Aorta (tissue), 5 donors: Measurements from ENCODE around the gene PLEKHA4. TPM values are rescaled to one million over a fixed set of nuclear protein-coding genes. Genes with fewer than 3 reads are reported as not detected.

Experiments used
- ATAC-seq: fragments of 200-7000 bp; cut with Tn5 transposase; one replicate; pipeline ENCODE4 v1.9.1; 2022; ENCODE audit warnings: moderate library complexity; ENCODE audit not compliant: low FRiP score
- DNase-seq, 2 donors: peaks; one replicate each; pipeline ENCODE4 v3.0.0-alpha.2; 2020
- H3K27ac ChIP-seq, 2 donors: one replicate each; pipeline ENCODE4 v1.5.1; 2013; ENCODE audit warnings: low read length in 2 of 2, mild to moderate bottlenecking in 2 of 2, moderate library complexity in 2 of 2, control low read depth in 1 of 2, inconsistent platforms in 1 of 2, low read depth in 1 of 2
- H3K27me3 ChIP-seq, 2 donors: one replicate each; pipeline ENCODE4 v1.6.1; 2013; ENCODE audit warnings: control low read depth in 1 of 2, low read length in 1 of 2, mild to moderate bottlenecking in 1 of 2, moderate library complexity in 1 of 2; ENCODE audit not compliant: insufficient read depth in 2 of 2, control insufficient read depth in 1 of 2
- H3K36me3 ChIP-seq, 2 donors: one replicate each; pipeline ENCODE4 v1.6.1; 2013; ENCODE audit warnings: control low read depth in 1 of 2, low read length in 1 of 2, mild to moderate bottlenecking in 1 of 2; ENCODE audit not compliant: insufficient read depth in 2 of 2, control insufficient read depth in 1 of 2
- H3K4me1 ChIP-seq, 2 donors: one replicate each; pipeline ENCODE4 v1.6.1; 2013; ENCODE audit warnings: low read length in 2 of 2, control low read depth in 1 of 2, mild to moderate bottlenecking in 1 of 2, moderate library complexity in 1 of 2; ENCODE audit not compliant: insufficient read depth in 2 of 2, control insufficient read depth in 1 of 2
- H3K4me3 ChIP-seq, 2 donors: one replicate each; pipeline ENCODE4 v1.5.1; 2013; ENCODE audit warnings: low read length in 2 of 2, control low read depth in 1 of 2, mild to moderate bottlenecking in 1 of 2
- H3K9me3 ChIP-seq: one replicate; pipeline ENCODE4 v1.6.1; 2013; ENCODE audit warnings: mild to moderate bottlenecking, low read length; ENCODE audit not compliant: control insufficient read depth
- WGBS, 2 donors: extraction: QIAGEN DNeasy Blood & Tissue Kit; methylation state at CpG; one replicate each; pipeline ENCODE4 v1.1.7; 2013; 5-methylcytosine and 5-hydroxymethylcytosine counted together
- intact Hi-C, 2 donors: fragments of 100-400 bp; cut with DNase I; formaldehyde crosslinking; loops; one replicate each; pipeline versions ENCODE4 v1.14.2 to v1.15.0; 2022
- polyA plus RNA-seq, 2 donors: library from polyadenylated mRNA; stranded (reverse); fragments of 200-250 nt; gene quantifications; one replicate each; pipeline ENCODE4 v1.2.3, GENCODE V29; 2013
- total RNA-seq, 2 donors: library from RNA; stranded (reverse); fragmentation: NEBNext Ultra II Directional; extraction: Animal tissue kit (Norgen Biotek cat#: 25700); gene quantifications; one replicate each; pipeline ENCODE4 v1.2.1, GENCODE V29; 2021
- donor health status: healthy with polysubstance abuse.
- donor health status: Bipolar disorder and iron deficiency.
- donor health status: DM: no; HTN: no; CAD: no.
- donor health status: DM: no; HTN: no; CAD: no.
- donor health status: DM: yes; HTN: yes; CAD: no.

PLEKHA4 gene
- total and polyA plus RNA-seq, 4 donors = 94.9 to 223 (median 145) TPM

DNA sequence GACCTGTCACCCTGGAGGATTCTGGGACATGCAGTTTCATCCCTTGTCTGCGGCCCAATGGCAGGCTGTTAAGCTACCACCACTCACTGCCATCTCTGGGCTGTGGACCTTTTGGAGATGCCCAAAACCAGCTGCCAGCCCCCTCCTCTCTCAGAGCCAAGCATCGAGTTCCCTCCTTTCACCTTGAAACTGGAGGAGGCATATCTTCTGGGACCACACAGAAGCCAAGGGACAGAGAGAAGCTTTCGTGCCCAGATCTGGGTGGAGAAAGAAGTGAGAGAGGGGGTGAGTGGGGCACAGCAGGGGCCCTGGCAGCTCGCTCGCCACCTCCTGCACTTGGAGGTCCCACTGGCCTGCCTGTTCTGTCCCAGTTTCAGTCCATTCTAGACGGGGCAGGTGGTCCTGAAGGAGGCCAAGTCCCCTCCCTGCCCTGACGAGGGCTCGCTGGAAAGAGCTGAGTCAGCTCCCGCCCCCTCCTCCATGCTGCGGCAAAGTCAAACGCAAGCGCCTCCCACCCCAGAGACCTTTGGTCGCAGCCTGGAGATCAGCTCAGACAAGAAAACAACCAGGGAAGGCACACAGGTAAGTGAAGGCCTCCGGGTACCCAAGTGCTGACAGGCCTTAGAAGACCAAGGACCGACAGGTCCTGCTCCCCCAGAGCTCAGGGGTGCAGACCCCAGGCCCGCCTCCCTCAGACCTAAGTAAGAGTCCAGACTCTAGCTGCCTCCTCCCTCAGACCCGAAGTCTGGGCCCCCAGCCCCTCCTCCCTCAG lies 61.4 kb downstream of the PLEKHA4 start:
- Histone ChIP-seq H3K9me3 (no peaks in the 10 kb centered on the region), H3K4me1 (no peaks in the 10 kb centered on the region), H3K4me3 (no peak overlapping the region), H3K27me3 (no peaks in the 10 kb centered on the region), H3K36me3 (no peaks in the 10 kb centered on the region), H3K27ac (no peak overlapping the region)
- no peak for DNase-seq
- ATAC-seq = no peak
- intact Hi-C loops = no loop called here
- 74 to 75% methylated on average over 16 to 17 of the region's 17 CpGs for WGBS, 2 donors

GRCh38 chr19:48806518-48806817 lies 61.9 kb downstream of the PLEKHA4 start:
- no peaks in the 10 kb centered on the region for H3K27me3 ChIP-seq

DNA sequence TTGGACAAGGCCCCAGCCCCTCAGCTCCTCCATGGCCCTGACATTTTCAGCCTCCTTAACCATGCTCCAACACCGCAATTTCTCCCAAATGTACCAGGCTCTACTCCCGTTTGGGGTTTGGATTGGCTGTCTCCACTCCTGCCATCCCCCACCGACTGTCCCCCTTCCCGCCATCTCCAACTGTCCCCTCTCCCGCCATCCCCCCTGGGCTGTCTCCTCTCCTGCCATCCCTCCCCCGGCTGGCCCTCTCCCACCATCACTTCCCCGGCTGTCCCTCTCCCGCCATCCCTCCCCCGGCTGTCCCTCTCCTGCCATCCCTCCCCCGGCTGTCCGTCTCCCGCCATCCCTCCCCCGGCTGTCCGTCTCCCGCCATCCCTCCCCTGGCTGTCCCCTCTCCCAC lies 63.0 kb downstream of the PLEKHA4 start:
- intact Hi-C loops = no loop called here
- DNase-seq = no peak
- H3K9me3 ChIP-seq = no peaks in the 10 kb centered on the region

More at GRCh38 chr19:48806518-48806817, 61.9 kb downstream of the PLEKHA4 start:
- intact Hi-C loops = no loop called here
- peak; percentile 62 for ATAC-seq
- 63 to 77% methylated on average over 5 of the region's 5 CpGs for WGBS, 2 donors
- H3K4me3 ChIP-seq = no peak overlapping the region
- H3K36me3 ChIP-seq = no peaks in the 10 kb centered on the region
- H3K9me3 ChIP-seq = no peaks in the 10 kb centered on the region
- H3K27ac ChIP-seq = no peak overlapping the region
- DNase-seq = no peak
- no peaks in the 10 kb centered on the region for H3K4me1 ChIP-seq

GRCh38 chr19:48804496-48804895 lies 63.9 kb downstream of the PLEKHA4 start:
- 82% methylated on average over 8 of the region's 8 CpGs for WGBS, 2 donors

More for the DNA sequence above, 63.0 kb downstream of the PLEKHA4 start:
- 88 to 90% methylated on average over 15 of the region's 15 CpGs for WGBS, 2 donors
- Histone ChIP-seq H3K27ac (no peak overlapping the region), H3K4me3 (no peak overlapping the region), H3K4me1 (no peaks in the 10 kb centered on the region), H3K27me3 (no peaks in the 10 kb centered on the region), H3K36me3 (no peaks in the 10 kb centered on the region)
- no peak for ATAC-seq

GRCh38 chr19:48802623-48803022 lies 65.8 kb downstream of the PLEKHA4 start:
- DNase-seq (no peak), ATAC-seq (no peak)
- Histone ChIP-seq H3K4me1 (no peaks in the 10 kb centered on the region), H3K9me3 (no peaks in the 10 kb centered on the region), H3K27me3 (no peaks in the 10 kb centered on the region), H3K27ac (no peak overlapping the region), H3K36me3 (no peaks in the 10 kb centered on the region), H3K4me3 (no peak overlapping the region)
- WGBS, 2 donors = 90 to 95% methylated on average over 2 of the region's 2 CpGs
- intact Hi-C loops = no loop called here

More at GRCh38 chr19:48804496-48804895, 63.9 kb downstream of the PLEKHA4 start:
- intact Hi-C loops = no loop called here
- H3K27me3 ChIP-seq = no peaks in the 10 kb centered on the region
- DNase-seq (no peak), ATAC-seq (no peak)
- no peaks in the 10 kb centered on the region for H3K36me3 ChIP-seq
- no peak overlapping the region for H3K27ac ChIP-seq
- no peaks in the 10 kb centered on the region for H3K9me3 ChIP-seq
- H3K4me3 ChIP-seq = no peak overlapping the region
- H3K4me1 ChIP-seq = no peaks in the 10 kb centered on the region

DNA sequence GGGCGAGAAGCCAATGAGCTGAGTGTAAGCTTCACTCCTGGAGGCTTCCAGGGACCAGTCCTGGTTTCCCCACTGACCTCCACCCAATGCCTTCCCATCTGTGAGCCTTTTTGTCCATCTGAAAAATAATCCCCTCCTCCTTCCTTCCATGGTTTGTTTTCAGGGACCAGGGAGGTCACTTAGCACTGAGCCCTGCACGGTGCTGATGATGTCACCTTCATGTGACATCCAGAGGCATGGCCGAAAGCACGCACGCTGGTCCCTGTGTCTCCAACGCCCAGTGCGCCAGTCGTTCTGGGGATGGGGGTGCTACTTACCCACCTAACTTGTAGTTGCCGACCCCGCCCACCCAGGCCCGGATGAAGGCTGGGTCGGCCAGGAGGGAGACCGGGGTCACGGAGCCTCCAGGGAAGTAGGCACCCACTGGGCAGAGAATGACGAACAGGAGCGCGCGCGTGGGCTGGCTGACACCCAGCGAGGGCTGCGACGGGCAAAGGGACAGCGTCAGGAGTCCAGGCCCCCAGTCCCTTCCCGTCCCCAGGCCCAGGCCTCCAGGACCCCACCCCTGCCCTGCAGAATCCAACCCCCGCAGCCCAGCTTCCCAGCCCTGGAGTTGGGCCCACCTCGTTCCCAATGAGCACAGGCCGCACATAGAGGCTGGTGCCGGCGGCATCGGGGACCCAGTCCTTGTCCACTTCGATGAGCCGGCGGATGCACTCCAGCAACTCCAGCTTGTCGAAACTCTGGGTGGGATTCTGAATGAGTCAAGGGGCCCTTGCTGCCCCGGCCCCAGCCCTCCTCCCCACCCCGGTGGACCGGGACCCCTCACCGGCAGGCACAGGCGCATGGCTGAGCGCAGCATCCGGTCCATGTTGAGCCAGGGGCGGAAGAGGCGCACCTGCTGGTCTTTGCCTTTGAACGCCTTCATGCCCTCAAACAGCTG lies 68.8 kb downstream of the PLEKHA4 start:
- no peaks in the 10 kb centered on the region for H3K4me1 ChIP-seq
- intact Hi-C loops = no loop called here

DNA sequence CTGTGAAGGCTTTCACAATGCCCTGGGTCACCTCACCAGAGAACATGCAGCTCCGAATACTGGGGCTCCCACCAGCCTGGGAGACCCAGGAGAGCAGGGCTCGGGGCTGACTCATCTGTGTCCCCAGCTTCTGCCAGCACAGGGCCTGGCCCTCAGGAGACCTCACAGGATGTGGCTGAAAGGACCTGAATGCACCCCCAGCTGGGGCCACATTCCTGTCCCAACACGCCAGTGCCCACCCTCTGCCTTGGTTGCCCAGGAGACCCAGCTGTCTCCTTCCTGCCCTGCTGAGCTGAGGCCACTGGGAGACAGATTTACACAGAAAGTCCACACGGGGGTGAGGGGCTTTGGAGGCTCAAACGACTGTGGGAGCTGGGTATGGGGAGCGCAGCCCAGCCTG lies 69.5 kb downstream of the PLEKHA4 start:
- H3K27me3 ChIP-seq = no peaks in the 10 kb centered on the region
- intact Hi-C loops = no loop called here
- no peak overlapping the region for H3K4me3 ChIP-seq
- DNase-seq (no peak), ATAC-seq (no peak)
- H3K9me3 ChIP-seq = no peaks in the 10 kb centered on the region
- no peaks in the 10 kb centered on the region for H3K4me1 ChIP-seq
- H3K36me3 ChIP-seq = no peaks in the 10 kb centered on the region
- 55 to 58% methylated on average over 6 of the region's 6 CpGs for WGBS, 2 donors
- H3K27ac ChIP-seq = no peak overlapping the region

More for the DNA sequence above, 68.8 kb downstream of the PLEKHA4 start:
- no peak overlapping the region for H3K4me3 ChIP-seq
- no peaks in the 10 kb centered on the region for H3K27me3 ChIP-seq
- H3K27ac ChIP-seq = no peak overlapping the region
- no peak for ATAC-seq
- no peak for DNase-seq
- WGBS, 2 donors = 88 to 90% methylated on average over 41 to 44 of the region's 44 CpGs
- no peaks in the 10 kb centered on the region for H3K36me3 ChIP-seq
- no peaks in the 10 kb centered on the region for H3K9me3 ChIP-seq

DNA sequence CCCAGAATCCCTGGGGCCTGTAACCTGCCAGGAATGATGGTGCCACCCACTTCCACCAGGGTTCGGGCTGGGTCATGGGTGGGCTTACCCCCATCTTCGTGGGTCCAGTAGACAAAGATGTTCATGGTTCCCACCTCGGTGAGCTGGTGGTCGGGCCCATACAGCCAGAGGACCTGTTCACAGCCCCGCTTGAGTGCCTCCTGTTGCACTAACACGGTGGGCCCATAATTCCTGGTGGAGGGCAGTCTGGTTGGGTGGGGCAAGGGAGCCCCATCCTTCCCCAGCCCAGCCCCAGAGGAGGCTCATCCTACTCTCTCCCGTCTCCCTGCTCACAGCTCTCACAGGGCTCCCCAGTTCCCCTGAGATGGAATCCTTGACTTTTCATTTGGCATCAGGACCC lies 71.3 kb downstream of the PLEKHA4 start:
- Histone ChIP-seq H3K27ac (no peak overlapping the region), H3K4me3 (no peak overlapping the region), H3K4me1 (no peaks in the 10 kb centered on the region), H3K9me3 (no peaks in the 10 kb centered on the region), H3K36me3 (no peaks in the 10 kb centered on the region), H3K27me3 (no peaks in the 10 kb centered on the region)
- intact Hi-C loops = no loop called here
- WGBS, 2 donors = 89 to 92% methylated on average over 7 of the region's 7 CpGs
- DNase-seq (no peak), ATAC-seq (no peak)
